ENCODE data around the gene TXNRD2. TPM values are rescaled to one million over a fixed set of nuclear protein-coding genes. Genes with fewer than 3 reads are reported as not detected.

TXNRD2 gene
- total RNA-seq, 1 donor from 2014 or later: 50.4 TPM

DNA sequence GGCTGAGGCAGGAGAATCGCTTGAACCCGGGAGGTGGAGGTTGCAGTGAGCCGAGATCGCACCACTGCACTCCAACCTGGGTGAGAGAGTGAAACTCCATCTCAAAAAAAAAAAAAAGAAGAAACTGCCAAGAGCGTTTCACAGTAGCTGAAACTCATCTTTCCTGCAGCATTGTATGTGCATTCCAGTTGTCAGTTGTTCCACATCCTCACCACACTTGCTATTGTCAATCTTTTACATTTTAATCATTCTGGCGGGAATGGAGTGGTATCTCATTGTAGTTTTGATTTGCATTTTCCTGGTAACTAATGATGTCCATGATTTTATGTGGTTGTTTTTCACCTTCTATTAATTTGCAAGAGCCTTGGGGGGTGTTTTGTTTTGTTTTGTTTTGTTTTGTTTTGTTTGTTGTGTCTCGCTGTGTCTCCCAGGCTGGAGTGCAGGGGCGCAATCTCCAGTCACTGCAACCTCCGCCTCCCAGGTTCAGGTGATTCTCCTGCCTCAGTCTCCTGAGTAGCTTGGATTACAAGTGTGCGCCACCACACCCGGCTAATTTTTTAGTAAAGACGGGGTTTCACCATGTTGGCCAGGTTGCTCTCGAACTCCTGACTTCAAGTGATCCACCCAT lies 78.9 kb downstream of the TXNRD2 start:
- no peaks in the 10 kb centered on the region for H3K36me3 ChIP-seq (ENCODE audit: control insufficient read depth, insufficient read depth, low read length)
- no peak for DNase-seq (ENCODE audit: low read depth)
- H3K27me3 ChIP-seq (ENCODE audit: control insufficient read depth, insufficient read depth, low read length): no peaks in the 10 kb centered on the region
- TF ChIP-seq, protein P1, sequence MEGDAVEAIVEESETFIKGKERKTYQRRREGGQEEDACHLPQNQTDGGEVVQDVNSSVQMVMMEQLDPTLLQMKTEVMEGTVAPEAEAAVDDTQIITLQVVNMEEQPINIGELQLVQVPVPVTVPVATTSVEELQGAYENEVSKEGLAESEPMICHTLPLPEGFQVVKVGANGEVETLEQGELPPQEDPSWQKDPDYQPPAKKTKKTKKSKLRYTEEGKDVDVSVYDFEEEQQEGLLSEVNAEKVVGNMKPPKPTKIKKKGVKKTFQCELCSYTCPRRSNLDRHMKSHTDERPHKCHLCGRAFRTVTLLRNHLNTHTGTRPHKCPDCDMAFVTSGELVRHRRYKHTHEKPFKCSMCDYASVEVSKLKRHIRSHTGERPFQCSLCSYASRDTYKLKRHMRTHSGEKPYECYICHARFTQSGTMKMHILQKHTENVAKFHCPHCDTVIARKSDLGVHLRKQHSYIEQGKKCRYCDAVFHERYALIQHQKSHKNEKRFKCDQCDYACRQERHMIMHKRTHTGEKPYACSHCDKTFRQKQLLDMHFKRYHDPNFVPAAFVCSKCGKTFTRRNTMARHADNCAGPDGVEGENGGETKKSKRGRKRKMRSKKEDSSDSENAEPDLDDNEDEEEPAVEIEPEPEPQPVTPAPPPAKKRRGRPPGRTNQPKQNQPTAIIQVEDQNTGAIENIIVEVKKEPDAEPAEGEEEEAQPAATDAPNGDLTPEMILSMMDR (IDR thresholded peaks at IDR 0.05; ENCODE audit: insufficient read depth, low read length, poor library complexity, severe bottlenecking): no peak
- H3K4me3 ChIP-seq (ENCODE audit: low read depth, low read length): no peak overlapping the region

DNA sequence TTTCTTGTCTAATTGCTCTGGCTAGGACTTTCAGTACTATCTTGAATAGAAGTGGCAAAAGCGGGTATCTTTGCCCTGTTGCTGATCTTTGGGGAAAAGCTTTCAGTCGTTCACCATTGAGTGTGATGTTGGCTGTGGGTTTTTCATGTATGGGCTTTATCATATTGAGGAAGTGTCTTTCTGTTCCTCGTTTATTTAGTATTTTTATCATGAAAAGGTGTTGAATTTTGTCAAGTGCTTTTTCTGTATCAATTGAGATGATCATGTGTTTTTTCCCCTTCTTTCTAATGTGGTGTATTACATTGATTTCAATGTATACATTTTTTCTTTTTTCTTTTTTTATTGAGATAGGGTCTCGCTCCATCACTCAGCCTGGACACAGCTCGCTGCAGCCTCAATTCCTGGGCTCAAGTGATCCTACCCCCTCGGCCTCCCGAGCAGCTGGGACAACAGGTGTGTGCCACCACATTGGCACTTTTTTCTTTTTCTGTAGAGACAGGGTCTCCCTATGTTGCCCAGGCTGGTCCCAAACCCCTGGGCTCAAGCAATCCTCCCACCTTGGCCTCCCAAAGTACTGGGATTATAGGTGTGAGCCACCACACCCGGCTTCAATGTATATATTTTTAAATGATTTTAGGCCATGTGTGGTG lies 81.6 kb downstream of the TXNRD2 start:
- Histone ChIP-seq H3K36me3 (ENCODE audit: control insufficient read depth, insufficient read depth, low read length) (no peaks in the 10 kb centered on the region), H3K4me3 (ENCODE audit: low read depth, low read length) (no peak overlapping the region), H3K27me3 (ENCODE audit: control insufficient read depth, insufficient read depth, low read length) (no peaks in the 10 kb centered on the region)
- TF ChIP-seq, protein P1 (IDR thresholded peaks at IDR 0.05; ENCODE audit: insufficient read depth, low read length, poor library complexity, severe bottlenecking): no peak
- DNase-seq (ENCODE audit: low read depth): no peak

- no peak overlapping the region for H3K4me3 ChIP-seq (ENCODE audit: low read depth, low read length)
- no peaks in the 10 kb centered on the region for H3K27me3 ChIP-seq (ENCODE audit: control insufficient read depth, insufficient read depth, low read length)
- DNase-seq (ENCODE audit: low read depth): no peak
- H3K36me3 ChIP-seq (ENCODE audit: control insufficient read depth, insufficient read depth, low read length): no peaks in the 10 kb centered on the region
- TF ChIP-seq, protein P1 (IDR thresholded peaks at IDR 0.05; ENCODE audit: insufficient read depth, low read length, poor library complexity, severe bottlenecking): no peak
Observed at GRCh38 chr22:19857382-19857781, 84.2 kb downstream of the TXNRD2 start.

GRCh38 chr22:19855504-19856409 lies 85.9 kb downstream of the TXNRD2 start:
- DNase-seq (ENCODE audit: low read depth): no peak
- Histone ChIP-seq H3K4me3 (ENCODE audit: low read depth, low read length) (peak overlapping the region; percentile 83), H3K27me3 (ENCODE audit: control insufficient read depth, insufficient read depth, low read length) (no peaks in the 10 kb centered on the region), H3K36me3 (ENCODE audit: control insufficient read depth, insufficient read depth, low read length) (no peaks in the 10 kb centered on the region)
- TF ChIP-seq, protein P1 (IDR thresholded peaks at IDR 0.05; ENCODE audit: insufficient read depth, low read length, poor library complexity, severe bottlenecking): no peak

DNA sequence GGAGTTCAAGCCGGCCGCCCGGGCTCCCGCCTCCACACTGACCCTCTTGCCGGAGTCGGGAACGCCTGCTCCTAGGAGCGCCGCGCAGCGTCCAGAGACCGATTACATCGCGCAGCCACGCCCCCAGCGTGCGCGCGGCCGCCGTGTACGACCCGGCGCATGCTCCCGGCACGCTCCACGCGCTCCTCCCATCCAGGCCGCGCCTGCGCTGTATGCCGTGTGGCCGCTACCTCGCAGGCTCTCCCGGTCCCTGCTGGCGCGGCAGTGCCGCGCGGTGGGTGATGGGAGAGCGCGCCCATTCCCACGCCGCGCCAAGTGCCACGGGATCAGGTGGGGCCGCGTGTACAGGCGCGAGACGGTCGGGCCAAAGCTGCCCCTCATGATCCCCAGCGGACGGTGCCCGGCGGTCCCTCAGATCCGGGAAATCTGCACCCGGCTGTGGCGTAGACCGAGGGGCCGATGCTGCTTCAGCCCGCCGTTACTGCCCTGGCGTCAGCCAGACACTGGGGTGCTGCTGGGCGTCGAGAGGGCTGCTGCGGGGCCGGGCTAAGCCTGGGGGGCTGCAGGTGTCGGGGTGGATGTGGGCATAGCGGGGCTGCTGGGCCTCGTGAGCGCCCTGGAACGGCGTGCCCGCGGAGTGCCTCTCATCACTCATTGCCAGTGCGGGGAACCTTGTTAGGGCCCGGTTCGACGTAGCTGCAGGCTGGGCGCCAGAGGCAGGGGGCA lies 86.7 kb downstream of the TXNRD2 start, which contains the start of the genes GNB1L and RTL10:
Gene GNB1L, minus strand, starts transcription at position 97 of the 726 bp plus-strand sequence. CDS start 33,519 bp downstream, outside the sequence.
Gene RTL10, minus strand, starts transcription at position 97 of the 726 bp plus-strand sequence. CDS start 2,613 bp downstream, outside the sequence.
- H3K4me3 ChIP-seq (ENCODE audit: low read depth, low read length): peak within 1 kb of the TSS; percentile 83
- peaks cover 3% of the 10 kb centered on the region for H3K36me3 ChIP-seq (ENCODE audit: control insufficient read depth, insufficient read depth, low read length)
- TF ChIP-seq, protein P1 (IDR thresholded peaks at IDR 0.05; ENCODE audit: insufficient read depth, low read length, poor library complexity, severe bottlenecking): no peak
- DNase-seq (ENCODE audit: low read depth): peak; percentile 80
- no peaks in the 10 kb centered on the region for H3K27me3 ChIP-seq (ENCODE audit: control insufficient read depth, insufficient read depth, low read length)
